ENCODE measurements around the gene ATE1. TPM values are rescaled to one million over a fixed set of nuclear protein-coding genes. Genes with fewer than 3 reads are reported as not detected.
A peak's percentile ranks its signal among the peaks of the same experiment; 100 is the strongest.

Gene ATE1
- total and polyA plus RNA-seq, 11 donors: 15.2 to 50.1 (median 39.9) TPM

GRCh38 chr10:121949451-121949850 lies 21.6 kb upstream of the ATE1 start:
- WGBS, 4 donors: 92 to 95% (median 93%) methylated on average over 3 of the region's 3 CpGs
- H3K27me3 ChIP-seq: no peaks in the 10 kb centered on the region
- ATAC-seq (no peak), DNase-seq (no peak)
- intact Hi-C loops (cut with DNase I): no loop called here
- TF ChIP-seq, protein P1, sequence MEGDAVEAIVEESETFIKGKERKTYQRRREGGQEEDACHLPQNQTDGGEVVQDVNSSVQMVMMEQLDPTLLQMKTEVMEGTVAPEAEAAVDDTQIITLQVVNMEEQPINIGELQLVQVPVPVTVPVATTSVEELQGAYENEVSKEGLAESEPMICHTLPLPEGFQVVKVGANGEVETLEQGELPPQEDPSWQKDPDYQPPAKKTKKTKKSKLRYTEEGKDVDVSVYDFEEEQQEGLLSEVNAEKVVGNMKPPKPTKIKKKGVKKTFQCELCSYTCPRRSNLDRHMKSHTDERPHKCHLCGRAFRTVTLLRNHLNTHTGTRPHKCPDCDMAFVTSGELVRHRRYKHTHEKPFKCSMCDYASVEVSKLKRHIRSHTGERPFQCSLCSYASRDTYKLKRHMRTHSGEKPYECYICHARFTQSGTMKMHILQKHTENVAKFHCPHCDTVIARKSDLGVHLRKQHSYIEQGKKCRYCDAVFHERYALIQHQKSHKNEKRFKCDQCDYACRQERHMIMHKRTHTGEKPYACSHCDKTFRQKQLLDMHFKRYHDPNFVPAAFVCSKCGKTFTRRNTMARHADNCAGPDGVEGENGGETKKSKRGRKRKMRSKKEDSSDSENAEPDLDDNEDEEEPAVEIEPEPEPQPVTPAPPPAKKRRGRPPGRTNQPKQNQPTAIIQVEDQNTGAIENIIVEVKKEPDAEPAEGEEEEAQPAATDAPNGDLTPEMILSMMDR (IDR thresholded peaks at IDR 0.05): no peak
- no peak for TF ChIP-seq POLR2A (IDR thresholded peaks at IDR 0.05)
- peak overlapping the region in 1 of 12 donors; percentile 3 for H3K27ac ChIP-seq
- peaks cover 0 to 6% (median 0%) of the 10 kb centered on the region in 9 donors for H3K36me3 ChIP-seq
- no peaks in the 10 kb centered on the region for H3K9me3 ChIP-seq
- no peaks in the 10 kb centered on the region for H3K4me1 ChIP-seq
- no peak overlapping the region for H3K4me3 ChIP-seq

GRCh38 chr10:121949049-121949448 lies 21.2 kb upstream of the ATE1 start:
- WGBS, 4 donors: 48 to 61% (median 55%) methylated on average over 2 of the region's 2 CpGs
- TF ChIP-seq, protein P1 (IDR thresholded peaks at IDR 0.05): no peak
- TF ChIP-seq POLR2A (IDR thresholded peaks at IDR 0.05): no peak
- no peaks in the 10 kb centered on the region for H3K9me3 ChIP-seq
- DNase-seq: no peak
- no peak for ATAC-seq
- H3K4me1 ChIP-seq: no peaks in the 10 kb centered on the region
- no peaks in the 10 kb centered on the region for H3K27me3 ChIP-seq
- intact Hi-C loops (cut with DNase I): no loop called here
- H3K4me3 ChIP-seq: no peak overlapping the region
- peak overlapping the region in 1 of 12 donors; percentile 3 for H3K27ac ChIP-seq
- peaks cover 0 to 2% (median 0%) of the 10 kb centered on the region in 9 donors for H3K36me3 ChIP-seq

DNA sequence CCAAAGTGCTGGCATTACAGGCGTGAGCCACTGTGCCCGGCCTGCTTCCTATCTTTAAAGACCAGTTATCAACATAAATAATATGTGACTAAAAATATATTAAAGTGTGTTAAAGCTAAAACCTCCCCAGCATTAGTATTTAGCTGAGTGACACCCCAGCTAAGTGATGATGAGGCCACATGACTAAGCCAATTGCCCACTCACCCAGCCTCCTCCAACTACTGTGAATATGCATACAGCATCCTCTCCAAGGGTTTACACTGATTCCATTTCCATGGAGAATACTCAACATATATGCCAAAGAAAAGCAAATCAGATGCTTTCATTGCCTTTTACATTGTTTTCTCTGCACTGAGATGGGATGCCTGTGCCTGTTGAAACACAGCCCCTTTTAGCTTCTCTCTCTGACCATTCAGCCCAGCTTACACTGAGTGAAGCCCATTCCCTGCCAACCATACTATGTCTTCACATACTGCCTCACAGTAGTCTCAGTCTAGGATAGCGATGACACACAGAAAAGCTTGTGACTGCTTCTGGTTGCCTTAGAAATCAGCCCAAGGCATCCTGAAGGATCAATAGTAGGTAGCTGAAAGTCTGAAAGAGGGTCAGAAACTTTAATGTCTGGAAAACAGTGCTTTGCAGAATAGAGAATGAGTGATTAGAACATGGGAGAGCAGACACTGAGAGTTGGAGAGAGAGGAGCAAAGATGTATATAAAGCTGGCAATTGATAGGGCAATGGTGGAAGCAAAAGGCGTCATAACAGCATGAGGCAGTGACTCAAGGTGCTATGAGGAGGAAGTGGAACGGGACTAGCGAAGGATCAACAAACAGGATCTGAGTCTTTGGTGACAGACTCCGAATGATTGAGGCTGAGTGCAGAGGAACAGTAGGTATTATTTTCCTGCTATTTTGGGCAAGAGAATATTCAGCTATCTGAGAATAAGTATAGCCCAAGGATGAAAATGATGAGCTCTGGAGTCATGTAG lies 19.8 kb upstream of the ATE1 start:
- 83 to 90% (median 87%) methylated on average over 7 of the region's 7 CpGs for WGBS, 4 donors
- Histone ChIP-seq H3K27me3 (no peaks in the 10 kb centered on the region), H3K4me1 (peaks cover 0 to 10% (median 6%) of the 10 kb centered on the region in 12 donors), H3K36me3 (no peaks in the 10 kb centered on the region), H3K4me3 (no peak overlapping the region), H3K27ac (no peak overlapping the region), H3K9me3 (no peaks in the 10 kb centered on the region)
- TF ChIP-seq POLR2A (IDR thresholded peaks at IDR 0.05): no peak
- TF ChIP-seq, protein P1 (IDR thresholded peaks at IDR 0.05): no peak
- ATAC-seq (no peak), DNase-seq (no peak)
- intact Hi-C loops (cut with DNase I): loop anchor here in 1 of 10 donors (2.0 kb wide), 1 partner anchor 27 kb away; the partner anchor contains the start of gene NSMCE4A

DNA sequence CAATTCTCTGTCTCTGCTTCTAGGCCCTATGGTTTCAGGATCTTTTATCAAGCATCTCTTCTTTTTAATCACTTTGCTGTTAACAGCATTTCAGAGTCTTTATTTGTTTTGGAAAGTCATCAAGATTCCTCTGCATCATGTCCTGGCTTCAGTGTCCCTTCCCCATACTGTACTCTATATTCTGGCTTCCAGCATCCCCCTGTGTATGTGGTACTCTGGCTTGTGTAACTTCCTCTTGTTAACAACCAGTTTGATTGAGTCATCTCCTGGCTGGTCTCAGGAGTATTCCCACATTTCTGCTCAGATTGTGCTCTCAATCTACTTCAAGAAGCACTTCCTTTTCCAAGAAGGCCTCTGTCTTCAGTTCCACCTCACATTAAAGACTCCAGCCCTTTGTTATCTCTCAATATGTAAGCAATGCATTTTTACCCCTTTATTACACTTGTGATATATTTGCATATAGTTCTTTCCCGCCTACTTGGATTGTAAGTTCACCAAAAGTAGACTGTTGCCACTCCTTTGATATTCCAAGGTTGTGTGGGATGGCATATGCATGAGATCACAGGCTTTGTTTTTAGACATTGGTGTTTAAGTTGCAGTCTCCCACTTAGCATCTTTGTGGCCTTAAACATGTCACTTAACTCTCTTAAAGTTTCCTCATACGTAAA lies 15.1 kb upstream of the ATE1 start:
- H3K36me3 ChIP-seq: no peaks in the 10 kb centered on the region
- peaks cover 0 to 14% (median 7%) of the 10 kb centered on the region in 12 donors for H3K4me1 ChIP-seq
- H3K27me3 ChIP-seq: no peaks in the 10 kb centered on the region
- peak overlapping the region in 9 of 12 donors; percentile 0 to 66 (median 32) for H3K27ac ChIP-seq
- ATAC-seq (peak; percentile 82 to 96 (median 94)), DNase-seq (peak in 2 of 5 donors; percentile 17 to 32)
- H3K9me3 ChIP-seq: no peaks in the 10 kb centered on the region
- TF ChIP-seq, protein P1 (IDR thresholded peaks at IDR 0.05): no peak
- TF ChIP-seq POLR2A (IDR thresholded peaks at IDR 0.05): no peak
- intact Hi-C loops (cut with DNase I): no loop called here
- 59 to 92% (median 83%) methylated on average over 2 of the region's 2 CpGs for WGBS, 4 donors
- H3K4me3 ChIP-seq: no peak overlapping the region

Data from heart left ventricle (tissue), 16 donors.